ENCODE measurements around the gene LINC00237. TPM values are rescaled to one million over a fixed set of nuclear protein-coding genes. Genes with fewer than 3 reads are reported as not detected.

LINC00237 gene
- total and polyA plus RNA-seq, 4 donors = not detected

- 90% methylated on average over 2 of the region's 2 CpGs for WGBS
- TF ChIP-seq, protein P1, sequence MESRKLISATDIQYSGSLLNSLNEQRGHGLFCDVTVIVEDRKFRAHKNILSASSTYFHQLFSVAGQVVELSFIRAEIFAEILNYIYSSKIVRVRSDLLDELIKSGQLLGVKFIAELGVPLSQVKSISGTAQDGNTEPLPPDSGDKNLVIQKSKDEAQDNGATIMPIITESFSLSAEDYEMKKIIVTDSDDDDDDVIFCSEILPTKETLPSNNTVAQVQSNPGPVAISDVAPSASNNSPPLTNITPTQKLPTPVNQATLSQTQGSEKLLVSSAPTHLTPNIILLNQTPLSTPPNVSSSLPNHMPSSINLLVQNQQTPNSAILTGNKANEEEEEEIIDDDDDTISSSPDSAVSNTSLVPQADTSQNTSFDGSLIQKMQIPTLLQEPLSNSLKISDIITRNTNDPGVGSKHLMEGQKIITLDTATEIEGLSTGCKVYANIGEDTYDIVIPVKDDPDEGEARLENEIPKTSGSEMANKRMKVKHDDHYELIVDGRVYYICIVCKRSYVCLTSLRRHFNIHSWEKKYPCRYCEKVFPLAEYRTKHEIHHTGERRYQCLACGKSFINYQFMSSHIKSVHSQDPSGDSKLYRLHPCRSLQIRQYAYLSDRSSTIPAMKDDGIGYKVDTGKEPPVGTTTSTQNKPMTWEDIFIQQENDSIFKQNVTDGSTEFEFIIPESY (IDR thresholded peaks at IDR 0.05) = no peak
- TF ChIP-seq HNF4A (conservative IDR thresholded peaks at IDR 0.05) = no peak
- no peak overlapping the region for H3K4me3 ChIP-seq (ENCODE audit: low read depth in 1 of 3, low read length in 3 of 3)
- peaks cover 0 to 5% (median under 1%) of the 10 kb centered on the region in 4 donors for H3K4me1 ChIP-seq (ENCODE audit: control insufficient read depth in 4 of 4, insufficient read depth in 4 of 4, low read length in 3 of 4)
- peaks cover 0 to 14% (median 2%) of the 10 kb centered on the region in 4 donors for H3K27me3 ChIP-seq (ENCODE audit: control insufficient read depth in 4 of 4, insufficient read depth in 4 of 4, low read length in 3 of 4)
- H3K27ac ChIP-seq (ENCODE audit: low read depth in 1 of 2, low read length in 2 of 2) = no peak overlapping the region
- no peak overlapping the region for H3K9ac ChIP-seq (ENCODE audit: low read depth in 1 of 2, low read length in 2 of 2)
- H3K36me3 ChIP-seq (ENCODE audit: control insufficient read depth in 4 of 4, insufficient read depth in 3 of 4, low read depth in 1 of 4, low read length in 3 of 4) = no peaks in the 10 kb centered on the region
- DNase-seq (ENCODE audit: low spot score) = no peak
- H3K9me3 ChIP-seq (ENCODE audit: control insufficient read depth in 4 of 4, low read length in 3 of 4) = no peaks in the 10 kb centered on the region
Measured at GRCh38 chr20:21109144-21109543, 3.0 kb upstream of the LINC00237 start.

- Histone ChIP-seq H3K4me3 (ENCODE audit: low read depth in 1 of 3, low read length in 3 of 3) (no peak overlapping the region), H3K9me3 (ENCODE audit: control insufficient read depth in 4 of 4, low read length in 3 of 4) (no peaks in the 10 kb centered on the region), H3K36me3 (ENCODE audit: control insufficient read depth in 4 of 4, insufficient read depth in 3 of 4, low read depth in 1 of 4, low read length in 3 of 4) (no peaks in the 10 kb centered on the region), H3K4me1 (ENCODE audit: control insufficient read depth in 4 of 4, insufficient read depth in 4 of 4, low read length in 3 of 4) (peaks cover 8 to 25% (median 13%) of the 10 kb centered on the region in 4 donors), H3K9ac (ENCODE audit: low read depth in 1 of 2, low read length in 2 of 2) (no peak overlapping the region), H3K27me3 (ENCODE audit: control insufficient read depth in 4 of 4, insufficient read depth in 4 of 4, low read length in 3 of 4) (peaks cover 8 to 21% (median 14%) of the 10 kb centered on the region in 4 donors), H3K27ac (ENCODE audit: low read depth in 1 of 2, low read length in 2 of 2) (no peak overlapping the region)
- DNase-seq (ENCODE audit: low spot score) = no peak
- WGBS = 4% methylated on average over 50 of the region's 50 CpGs
- TF ChIP-seq REST (IDR thresholded peaks at IDR 0.05) (no peak), YY1 (IDR thresholded peaks at IDR 0.05) (no peak), NR2F2 (IDR thresholded peaks at IDR 0.05) (no peak), RXRA (IDR thresholded peaks at IDR 0.05) (no peak), HNF4A (conservative IDR thresholded peaks at IDR 0.05) (no peak)
Measured at GRCh38 chr20:21105429-21106170, 558 bp downstream of the LINC00237 start.

GRCh38 chr20:21104921-21105320, 1.2 kb downstream of the LINC00237 start:
- Histone ChIP-seq H3K27me3 (ENCODE audit: control insufficient read depth in 4 of 4, insufficient read depth in 4 of 4, low read length in 3 of 4) (peaks cover 8 to 21% (median 16%) of the 10 kb centered on the region in 4 donors), H3K9me3 (ENCODE audit: control insufficient read depth in 4 of 4, low read length in 3 of 4) (no peaks in the 10 kb centered on the region), H3K36me3 (ENCODE audit: control insufficient read depth in 4 of 4, insufficient read depth in 3 of 4, low read depth in 1 of 4, low read length in 3 of 4) (no peaks in the 10 kb centered on the region), H3K4me3 (ENCODE audit: low read depth in 1 of 3, low read length in 3 of 3) (no peak overlapping the region), H3K27ac (ENCODE audit: low read depth in 1 of 2, low read length in 2 of 2) (no peak overlapping the region), H3K4me1 (ENCODE audit: control insufficient read depth in 4 of 4, insufficient read depth in 4 of 4, low read length in 3 of 4) (peaks cover 10 to 31% (median 19%) of the 10 kb centered on the region in 4 donors), H3K9ac (ENCODE audit: low read depth in 1 of 2, low read length in 2 of 2) (no peak overlapping the region)
- 12% methylated on average over 16 of the region's 16 CpGs for WGBS
- DNase-seq (ENCODE audit: low spot score) = no peak
- TF ChIP-seq, protein P2, sequence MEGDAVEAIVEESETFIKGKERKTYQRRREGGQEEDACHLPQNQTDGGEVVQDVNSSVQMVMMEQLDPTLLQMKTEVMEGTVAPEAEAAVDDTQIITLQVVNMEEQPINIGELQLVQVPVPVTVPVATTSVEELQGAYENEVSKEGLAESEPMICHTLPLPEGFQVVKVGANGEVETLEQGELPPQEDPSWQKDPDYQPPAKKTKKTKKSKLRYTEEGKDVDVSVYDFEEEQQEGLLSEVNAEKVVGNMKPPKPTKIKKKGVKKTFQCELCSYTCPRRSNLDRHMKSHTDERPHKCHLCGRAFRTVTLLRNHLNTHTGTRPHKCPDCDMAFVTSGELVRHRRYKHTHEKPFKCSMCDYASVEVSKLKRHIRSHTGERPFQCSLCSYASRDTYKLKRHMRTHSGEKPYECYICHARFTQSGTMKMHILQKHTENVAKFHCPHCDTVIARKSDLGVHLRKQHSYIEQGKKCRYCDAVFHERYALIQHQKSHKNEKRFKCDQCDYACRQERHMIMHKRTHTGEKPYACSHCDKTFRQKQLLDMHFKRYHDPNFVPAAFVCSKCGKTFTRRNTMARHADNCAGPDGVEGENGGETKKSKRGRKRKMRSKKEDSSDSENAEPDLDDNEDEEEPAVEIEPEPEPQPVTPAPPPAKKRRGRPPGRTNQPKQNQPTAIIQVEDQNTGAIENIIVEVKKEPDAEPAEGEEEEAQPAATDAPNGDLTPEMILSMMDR (IDR thresholded peaks at IDR 0.05; ENCODE audit: low read depth, low read length, missing input control) = no peak
- TF ChIP-seq REST (IDR thresholded peaks at IDR 0.05) (no peak), YY1 (IDR thresholded peaks at IDR 0.05) (no peak), SP1 (IDR thresholded peaks at IDR 0.05) (no peak), GABPA (IDR thresholded peaks at IDR 0.05 in 1 of 2, conservative IDR thresholded peaks at IDR 0.05 in 1 of 2) (no peak), TAF1 (conservative IDR thresholded peaks at IDR 0.05) (no peak), NR2F2 (IDR thresholded peaks at IDR 0.05) (no peak), FOXA1 (IDR thresholded peaks at IDR 0.05) (no peak), FOXA2 (IDR thresholded peaks at IDR 0.05) (no peak), RXRA (IDR thresholded peaks at IDR 0.05) (no peak)
- TF ChIP-seq, protein P3, sequence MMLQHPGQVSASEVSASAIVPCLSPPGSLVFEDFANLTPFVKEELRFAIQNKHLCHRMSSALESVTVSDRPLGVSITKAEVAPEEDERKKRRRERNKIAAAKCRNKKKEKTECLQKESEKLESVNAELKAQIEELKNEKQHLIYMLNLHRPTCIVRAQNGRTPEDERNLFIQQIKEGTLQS (IDR thresholded peaks at IDR 0.05) = no peak
